ENCODE measurements around the gene CILP. TPM values are rescaled to one million over a fixed set of nuclear protein-coding genes. Genes with fewer than 3 reads are reported as not detected.

CILP gene
- total RNA-seq, 2 donors from 2014 or later, result 2.2 to 32.0 TPM

DNA sequence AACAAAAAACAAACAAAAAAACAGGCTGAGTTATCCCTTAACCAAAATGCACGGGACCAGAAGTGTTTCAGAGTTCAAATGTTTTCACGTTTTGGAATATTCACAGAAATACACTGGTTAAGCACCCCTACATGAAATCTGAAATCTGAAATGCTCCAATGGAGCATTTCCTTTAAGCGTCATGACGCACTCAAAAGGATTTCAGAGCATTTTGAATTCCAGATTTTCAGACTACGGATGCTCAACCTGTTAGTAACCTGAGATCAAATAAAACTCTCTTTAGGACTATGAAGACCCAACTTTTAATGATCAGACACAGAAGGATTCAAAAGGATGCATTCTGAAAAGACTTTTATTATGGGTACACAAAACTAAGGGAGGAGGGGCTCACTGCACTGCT, 35.8 kb downstream of the CILP start:
- TF ChIP-seq, protein P1, sequence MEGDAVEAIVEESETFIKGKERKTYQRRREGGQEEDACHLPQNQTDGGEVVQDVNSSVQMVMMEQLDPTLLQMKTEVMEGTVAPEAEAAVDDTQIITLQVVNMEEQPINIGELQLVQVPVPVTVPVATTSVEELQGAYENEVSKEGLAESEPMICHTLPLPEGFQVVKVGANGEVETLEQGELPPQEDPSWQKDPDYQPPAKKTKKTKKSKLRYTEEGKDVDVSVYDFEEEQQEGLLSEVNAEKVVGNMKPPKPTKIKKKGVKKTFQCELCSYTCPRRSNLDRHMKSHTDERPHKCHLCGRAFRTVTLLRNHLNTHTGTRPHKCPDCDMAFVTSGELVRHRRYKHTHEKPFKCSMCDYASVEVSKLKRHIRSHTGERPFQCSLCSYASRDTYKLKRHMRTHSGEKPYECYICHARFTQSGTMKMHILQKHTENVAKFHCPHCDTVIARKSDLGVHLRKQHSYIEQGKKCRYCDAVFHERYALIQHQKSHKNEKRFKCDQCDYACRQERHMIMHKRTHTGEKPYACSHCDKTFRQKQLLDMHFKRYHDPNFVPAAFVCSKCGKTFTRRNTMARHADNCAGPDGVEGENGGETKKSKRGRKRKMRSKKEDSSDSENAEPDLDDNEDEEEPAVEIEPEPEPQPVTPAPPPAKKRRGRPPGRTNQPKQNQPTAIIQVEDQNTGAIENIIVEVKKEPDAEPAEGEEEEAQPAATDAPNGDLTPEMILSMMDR (IDR thresholded peaks at IDR 0.05), result no peak
- Histone ChIP-seq H3K27ac (no peak overlapping the region), H3K9me3 (no peaks in the 10 kb centered on the region), H3K4me3 (no peak overlapping the region), H3K27me3 (no peaks in the 10 kb centered on the region), H3K36me3 (peaks cover 67% of the 10 kb centered on the region), H3K4me1 (peaks cover 0 to under 1% of the 10 kb centered on the region in 2 donors)
- no peak for DNase-seq (ENCODE audit: low spot score)

DNA sequence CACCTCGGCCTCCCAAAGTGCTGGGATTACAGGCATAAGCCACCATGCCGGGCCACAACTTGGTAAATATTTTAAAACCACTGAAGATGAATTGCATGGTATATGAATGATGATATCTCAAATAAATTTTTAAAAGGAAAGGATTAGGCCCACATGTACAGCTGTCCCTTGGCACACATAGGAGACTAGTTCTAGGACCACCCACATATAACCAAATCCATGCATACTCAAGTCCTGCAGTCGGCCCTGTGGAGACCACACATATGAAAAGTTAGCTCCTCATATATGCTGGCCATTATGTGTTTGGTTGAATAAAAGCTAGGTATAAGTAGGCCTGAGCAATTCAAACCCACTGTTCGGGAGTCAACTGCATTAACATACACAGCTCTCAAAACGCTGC, 36.8 kb downstream of the CILP start:
- no peaks in the 10 kb centered on the region for H3K9me3 ChIP-seq
- TF ChIP-seq, protein P1 (IDR thresholded peaks at IDR 0.05), result no peak
- peaks cover 71% of the 10 kb centered on the region for H3K36me3 ChIP-seq
- DNase-seq (ENCODE audit: low spot score), result no peak
- no peak overlapping the region for H3K27ac ChIP-seq
- no peak overlapping the region for H3K4me3 ChIP-seq
- no peaks in the 10 kb centered on the region for H3K4me1 ChIP-seq
- no peaks in the 10 kb centered on the region for H3K27me3 ChIP-seq

- no peaks in the 10 kb centered on the region for H3K27me3 ChIP-seq
- H3K4me3 ChIP-seq, result no peak overlapping the region
- no peak overlapping the region for H3K27ac ChIP-seq
- no peak for DNase-seq (ENCODE audit: low spot score)
- peaks cover 51% of the 10 kb centered on the region for H3K36me3 ChIP-seq
- TF ChIP-seq, protein P1 (IDR thresholded peaks at IDR 0.05), result no peak
- H3K4me1 ChIP-seq, result no peaks in the 10 kb centered on the region
- H3K9me3 ChIP-seq, result no peaks in the 10 kb centered on the region
Measured at GRCh38 chr15:65172531-65172930, 38.7 kb downstream of the CILP start.

DNA sequence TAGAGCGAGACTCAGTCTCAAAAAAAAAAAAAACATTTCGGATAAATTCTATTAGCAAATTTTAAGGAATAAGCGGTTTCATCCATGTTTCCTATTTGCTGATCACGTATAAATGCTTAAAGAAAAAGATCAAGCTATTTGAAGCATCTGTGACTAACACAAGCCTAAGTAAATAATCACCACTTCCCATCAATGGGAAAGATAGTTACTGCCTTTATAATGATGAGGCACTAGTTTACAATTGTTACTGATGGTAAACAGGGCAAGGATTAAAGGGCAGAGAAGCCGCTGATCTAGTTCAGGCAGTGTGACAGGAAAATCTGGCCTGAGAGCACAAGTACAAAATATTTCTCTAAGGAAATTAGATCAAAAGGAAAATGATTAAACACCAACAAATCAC, 39.8 kb downstream of the CILP start:
- Histone ChIP-seq H3K36me3 (peaks cover 44% of the 10 kb centered on the region), H3K27ac (no peak overlapping the region), H3K4me1 (no peaks in the 10 kb centered on the region), H3K4me3 (no peak overlapping the region), H3K9me3 (no peaks in the 10 kb centered on the region), H3K27me3 (no peaks in the 10 kb centered on the region)
- TF ChIP-seq, protein P1 (IDR thresholded peaks at IDR 0.05), result no peak
- no peak for DNase-seq (ENCODE audit: low spot score)

- peaks cover 33% of the 10 kb centered on the region for H3K36me3 ChIP-seq
- TF ChIP-seq, protein P1 (IDR thresholded peaks at IDR 0.05), result no peak
- H3K4me3 ChIP-seq, result no peak overlapping the region
- no peaks in the 10 kb centered on the region for H3K27me3 ChIP-seq
- H3K27ac ChIP-seq, result no peak overlapping the region
- no peaks in the 10 kb centered on the region for H3K9me3 ChIP-seq
- no peaks in the 10 kb centered on the region for H3K4me1 ChIP-seq
- no peak for DNase-seq (ENCODE audit: low spot score)
Measured at GRCh38 chr15:65165875-65166274, 45.4 kb downstream of the CILP start.

DNA sequence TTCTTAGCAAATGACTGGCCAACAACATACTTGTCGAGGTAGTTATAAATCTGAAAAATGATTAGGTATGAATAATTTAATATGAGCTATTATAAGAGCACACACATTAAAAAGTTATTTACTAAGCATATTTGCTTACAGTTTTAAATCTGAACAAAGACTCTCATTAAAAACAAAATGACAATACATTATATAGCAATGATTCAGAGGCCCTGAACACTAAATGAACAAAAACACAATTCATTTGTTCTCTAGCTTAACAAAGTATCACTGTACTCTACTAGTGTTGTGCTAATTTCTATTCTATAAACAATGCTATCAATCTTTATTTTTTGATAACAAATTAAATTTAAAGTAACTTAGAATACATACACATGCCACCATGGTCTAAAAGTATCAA, 47.1 kb downstream of the CILP start:
- H3K9me3 ChIP-seq, result no peaks in the 10 kb centered on the region
- no peak overlapping the region for H3K27ac ChIP-seq
- DNase-seq (ENCODE audit: low spot score), result no peak
- H3K27me3 ChIP-seq, result no peaks in the 10 kb centered on the region
- H3K4me1 ChIP-seq, result no peaks in the 10 kb centered on the region
- no peak overlapping the region for H3K4me3 ChIP-seq
- TF ChIP-seq, protein P1 (IDR thresholded peaks at IDR 0.05), result no peak
- peaks cover 25% of the 10 kb centered on the region for H3K36me3 ChIP-seq

Measured in right atrium auricular region (tissue), 2 donors.